Erythroblast (primary cell): ENCODE measurements around the gene PDGFB.

Source experiments
- GATA1 ChIP-seq: IDR thresholded peaks from 2 replicates; pipeline ENCODE4 v1.6.1; 2011; ENCODE audit warnings: low read depth, mild to moderate bottlenecking, control low read depth, low read length, moderate library complexity
- POLR2A ChIP-seq: IDR thresholded peaks from 2 replicates; pipeline ENCODE4 v1.6.1; 2011; ENCODE audit warnings: mild to moderate bottlenecking, low read length

GRCh38 chr22:39183991-39184585, 60.7 kb downstream of the PDGFB start:
- TF ChIP-seq POLR2A: no peak
- no peak for TF ChIP-seq GATA1
